ENCODE results near the gene POMGNT2.
A peak's percentile ranks its signal among the peaks of the same experiment; 100 is the strongest.

The POMGNT2 gene

GRCh38 chr3:43105596-43106292 is at the start of gene POMGNT2:
Gene POMGNT2 (minus strand): TSS chr3:43106079. CDS start chr3:43081431, 24,648 bp downstream.
- DNase-seq (ENCODE audit: low read depth), result peak; percentile 80
- no peak for TF ChIP-seq CTCF (IDR thresholded peaks at IDR 0.05; ENCODE audit: low read length, missing control alignments)

GRCh38 chr3:43154980-43155379 is 49.1 kb upstream of the POMGNT2 start:
- TF ChIP-seq CTCF (IDR thresholded peaks at IDR 0.05; ENCODE audit: low read length, missing control alignments), result no peak
- H3K4me3 ChIP-seq (replicated peaks; ENCODE audit: low read depth, low read length), result no peak overlapping the region
- DNase-seq (ENCODE audit: low read depth), result no peak

More at GRCh38 chr3:43105596-43106292, at the start of gene POMGNT2:
- H3K4me3 ChIP-seq (replicated peaks; ENCODE audit: low read depth, low read length), result peak within 1 kb of the TSS; percentile 67

- H3K4me3 ChIP-seq (replicated peaks; ENCODE audit: low read depth, low read length), result no peak overlapping the region
- DNase-seq (ENCODE audit: low read depth), result peak; percentile 90
- peak; percentile 29 for TF ChIP-seq CTCF (IDR thresholded peaks at IDR 0.05; ENCODE audit: low read length, missing control alignments)
These were observed 47.6 kb upstream of the POMGNT2 start for GRCh38 chr3:43153216-43154083.

- peak; percentile 70 for DNase-seq (ENCODE audit: low read depth)
These were observed 46.8 kb upstream of the POMGNT2 start for GRCh38 chr3:43152649-43153048.

GRCh38 chr3:43148033-43148432 is 42.2 kb upstream of the POMGNT2 start:
- no peak for DNase-seq (ENCODE audit: low read depth)
- TF ChIP-seq CTCF (IDR thresholded peaks at IDR 0.05; ENCODE audit: low read length, missing control alignments), result no peak
- no peak overlapping the region for H3K4me3 ChIP-seq (replicated peaks; ENCODE audit: low read depth, low read length)

More at GRCh38 chr3:43152649-43153048, 46.8 kb upstream of the POMGNT2 start:
- H3K4me3 ChIP-seq (replicated peaks; ENCODE audit: low read depth, low read length), result no peak overlapping the region
- no peak for TF ChIP-seq CTCF (IDR thresholded peaks at IDR 0.05; ENCODE audit: low read length, missing control alignments)

- no peak for TF ChIP-seq CTCF (IDR thresholded peaks at IDR 0.05; ENCODE audit: low read length, missing control alignments)
- no peak for DNase-seq (ENCODE audit: low read depth)
- H3K4me3 ChIP-seq (replicated peaks; ENCODE audit: low read depth, low read length), result no peak overlapping the region
These were observed 40.7 kb upstream of the POMGNT2 start for GRCh38 chr3:43146599-43146998.
